ENCODE results near the gene CDIP1. TPM values are rescaled to one million over a fixed set of nuclear protein-coding genes. Genes with fewer than 3 reads are reported as not detected.

CDIP1 gene
- total and polyA plus RNA-seq, 2 experiments from 2014 or later = 22.0 to 33.3 TPM

- no peak overlapping the region for H3K4me3 ChIP-seq
- DNase-seq (ENCODE audit: low spot score) = no peak
- H3K27me3 ChIP-seq = no peaks in the 10 kb centered on the region
- no peaks in the 10 kb centered on the region for H4K20me1 ChIP-seq (ENCODE audit: insufficient read depth, poor library complexity, severe bottlenecking)
- no peaks in the 10 kb centered on the region for H3K9me3 ChIP-seq (ENCODE audit: low read depth)
- no peaks in the 10 kb centered on the region for H3K9me2 ChIP-seq (replicated peaks; ENCODE audit: insufficient read depth)
- H2AFZ ChIP-seq = no peak overlapping the region
- H3K27ac ChIP-seq = no peak overlapping the region
- no peak for TF ChIP-seq CTCF (IDR thresholded peaks at IDR 0.05; ENCODE audit: poor library complexity)
- TF ChIP-seq EZH2 (IDR thresholded peaks at IDR 0.05; ENCODE audit: borderline replicate concordance) = no peak
- TF ChIP-seq EZH2phosphoT487 (IDR thresholded peaks at IDR 0.05; ENCODE audit: low read depth, severe bottlenecking, unreplicated experiment) = no peak
- no peak overlapping the region for H3K4me2 ChIP-seq
- WGBS (ENCODE audit: low lambda C conversion rate, missing lambda C conversion rate) = 94% methylated on average over 5 of the region's 5 CpGs
- H3K4me1 ChIP-seq (ENCODE audit: insufficient read depth) = no peaks in the 10 kb centered on the region
- H3K36me3 ChIP-seq (replicated peaks; ENCODE audit: insufficient read depth, low read depth) = no peaks in the 10 kb centered on the region
- H3K79me2 ChIP-seq = no peaks in the 10 kb centered on the region
These were observed 77.7 kb downstream of the CDIP1 start for GRCh38 chr16:4460936-4461249.

Other genes with a start within 250 kb of the CDIP1 start
- 3.6 TPM in 2 replicates for gene GLIS2, start 222.7 kb downstream of the CDIP1 start, total RNA-seq
- 11.3 and 12.2 TPM in 2 replicates for gene GLIS2, start 222.7 kb downstream of the CDIP1 start, polyA plus RNA-seq
- 33.0 and 35.0 TPM in 2 replicates for gene PAM16, start 187.5 kb downstream of the CDIP1 start, total RNA-seq
- gene PAM16, start 187.5 kb downstream of the CDIP1 start, polyA plus RNA-seq = 57.7 and 70.4 TPM in 2 replicates
- gene VASN, start 166.9 kb downstream of the CDIP1 start, total RNA-seq = 10.0 and 12.1 TPM in 2 replicates
- gene VASN, start 166.9 kb downstream of the CDIP1 start, polyA plus RNA-seq = 55.9 and 64.2 TPM in 2 replicates
- gene CORO7, start 122.2 kb downstream of the CDIP1 start, total RNA-seq = 13.9 and 18.2 TPM in 2 replicates
- gene CORO7, start 122.2 kb downstream of the CDIP1 start, polyA plus RNA-seq = 33.3 and 34.4 TPM in 2 replicates
- gene DNAJA3, start 112.9 kb downstream of the CDIP1 start, total RNA-seq = 55.3 and 59.2 TPM in 2 replicates
- gene DNAJA3, start 112.9 kb downstream of the CDIP1 start, polyA plus RNA-seq = 51.2 and 58.8 TPM in 2 replicates
- gene NMRAL1, start 64.1 kb downstream of the CDIP1 start, total RNA-seq = 42.7 and 47.6 TPM in 2 replicates
- 47.5 and 49.5 TPM in 2 replicates for gene NMRAL1, start 64.1 kb downstream of the CDIP1 start, polyA plus RNA-seq
- gene HMOX2, start 62.4 kb downstream of the CDIP1 start, total RNA-seq = 57.7 and 68.8 TPM in 2 replicates
- gene HMOX2, start 62.4 kb downstream of the CDIP1 start, polyA plus RNA-seq = 108 TPM in 2 replicates
- gene C16orf96, start 17.6 kb upstream of the CDIP1 start, total RNA-seq = 0.12 and 0.20 TPM in 2 replicates
- 0.15 TPM in 1 of 2 replicates, not detected in the other for gene C16orf96, start 17.6 kb upstream of the CDIP1 start, polyA plus RNA-seq
- 6.1 and 9.9 TPM in 2 replicates for gene UBALD1, start 76.1 kb upstream of the CDIP1 start, total RNA-seq
- 25.7 and 36.8 TPM in 2 replicates for gene UBALD1, start 76.1 kb upstream of the CDIP1 start, polyA plus RNA-seq
- 24.1 and 29.2 TPM in 2 replicates for gene MGRN1, start 86.1 kb upstream of the CDIP1 start, total RNA-seq
- 30.8 and 32.0 TPM in 2 replicates for gene MGRN1, start 86.1 kb upstream of the CDIP1 start, polyA plus RNA-seq
- 40.4 and 54.8 TPM in 2 replicates for gene NUDT16L1, start 154.8 kb upstream of the CDIP1 start, total RNA-seq
- 78.8 and 80.5 TPM in 2 replicates for gene NUDT16L1, start 154.8 kb upstream of the CDIP1 start, polyA plus RNA-seq
- gene ANKS3, start 195.5 kb upstream of the CDIP1 start, total RNA-seq = 17.4 and 18.5 TPM in 2 replicates
- gene ANKS3, start 195.5 kb upstream of the CDIP1 start, polyA plus RNA-seq = 11.7 and 14.8 TPM in 2 replicates
- 0.23 and 0.64 TPM in 2 replicates for gene DNAAF8, start 195.8 kb upstream of the CDIP1 start, total RNA-seq
- gene DNAAF8, start 195.8 kb upstream of the CDIP1 start, polyA plus RNA-seq = 1.6 and 3.3 TPM in 2 replicates
- 8.7 and 10.4 TPM in 2 replicates for gene ZNF500, start 228.4 kb upstream of the CDIP1 start, total RNA-seq
- 10.6 and 13.3 TPM in 2 replicates for gene ZNF500, start 228.4 kb upstream of the CDIP1 start, polyA plus RNA-seq
- not detected in 2 replicates for gene SEPTIN12, start 249.6 kb upstream of the CDIP1 start, total RNA-seq
- not detected in 2 replicates for gene SEPTIN12, start 249.6 kb upstream of the CDIP1 start, polyA plus RNA-seq